ENCODE data around the gene ST6GAL1.
"Not testable (repeated sequence)": the region's sequence is repeated elsewhere in the genome, so short reads cannot be mapped to it uniquely, and the experiment has no call there.

The ST6GAL1 gene

GRCh38 chr3:186967686-186968085 lies 37.4 kb downstream of the ST6GAL1 start:
- TF ChIP-seq, protein P1, sequence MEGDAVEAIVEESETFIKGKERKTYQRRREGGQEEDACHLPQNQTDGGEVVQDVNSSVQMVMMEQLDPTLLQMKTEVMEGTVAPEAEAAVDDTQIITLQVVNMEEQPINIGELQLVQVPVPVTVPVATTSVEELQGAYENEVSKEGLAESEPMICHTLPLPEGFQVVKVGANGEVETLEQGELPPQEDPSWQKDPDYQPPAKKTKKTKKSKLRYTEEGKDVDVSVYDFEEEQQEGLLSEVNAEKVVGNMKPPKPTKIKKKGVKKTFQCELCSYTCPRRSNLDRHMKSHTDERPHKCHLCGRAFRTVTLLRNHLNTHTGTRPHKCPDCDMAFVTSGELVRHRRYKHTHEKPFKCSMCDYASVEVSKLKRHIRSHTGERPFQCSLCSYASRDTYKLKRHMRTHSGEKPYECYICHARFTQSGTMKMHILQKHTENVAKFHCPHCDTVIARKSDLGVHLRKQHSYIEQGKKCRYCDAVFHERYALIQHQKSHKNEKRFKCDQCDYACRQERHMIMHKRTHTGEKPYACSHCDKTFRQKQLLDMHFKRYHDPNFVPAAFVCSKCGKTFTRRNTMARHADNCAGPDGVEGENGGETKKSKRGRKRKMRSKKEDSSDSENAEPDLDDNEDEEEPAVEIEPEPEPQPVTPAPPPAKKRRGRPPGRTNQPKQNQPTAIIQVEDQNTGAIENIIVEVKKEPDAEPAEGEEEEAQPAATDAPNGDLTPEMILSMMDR (IDR thresholded peaks at IDR 0.05; ENCODE audit: poor library complexity, severe bottlenecking), result no peak
- Histone ChIP-seq H3K4me1 (ENCODE audit: insufficient read depth, poor library complexity, severe bottlenecking) (no peaks in the 10 kb centered on the region), H3K27ac (ENCODE audit: poor library complexity, severe bottlenecking) (no peak overlapping the region), H3K27me3 (ENCODE audit: insufficient read depth, poor library complexity, severe bottlenecking) (no peaks in the 10 kb centered on the region), H3K36me3 (ENCODE audit: low read depth) (no peaks in the 10 kb centered on the region), H3K9me3 (ENCODE audit: severe bottlenecking) (no peaks in the 10 kb centered on the region), H3K4me3 (ENCODE audit: severe bottlenecking) (no peak overlapping the region)
- ATAC-seq (ENCODE audit: low read depth) (no peak), DNase-seq (ENCODE audit: low spot score) (no peak)

- no peak overlapping the region for H3K4me3 ChIP-seq (ENCODE audit: severe bottlenecking)
- no peaks in the 10 kb centered on the region for H3K4me1 ChIP-seq (ENCODE audit: insufficient read depth, poor library complexity, severe bottlenecking)
- H3K36me3 ChIP-seq (ENCODE audit: low read depth), result no peaks in the 10 kb centered on the region
- no peak overlapping the region for H3K27ac ChIP-seq (ENCODE audit: poor library complexity, severe bottlenecking)
- H3K27me3 ChIP-seq (ENCODE audit: insufficient read depth, poor library complexity, severe bottlenecking), result no peaks in the 10 kb centered on the region
- TF ChIP-seq, protein P1 (IDR thresholded peaks at IDR 0.05; ENCODE audit: poor library complexity, severe bottlenecking), result no peak
- no peaks in the 10 kb centered on the region for H3K9me3 ChIP-seq (ENCODE audit: severe bottlenecking)
- ATAC-seq (ENCODE audit: low read depth) (no peak), DNase-seq (ENCODE audit: low spot score) (no peak)
These were observed 39.3 kb downstream of the ST6GAL1 start for GRCh38 chr3:186969607-186970006.

- H3K36me3 ChIP-seq (ENCODE audit: low read depth); ATAC-seq (ENCODE audit: low read depth): not testable (repeated sequence)
These were observed 40.8 kb downstream of the ST6GAL1 start for GRCh38 chr3:186971106-186971505.

DNA sequence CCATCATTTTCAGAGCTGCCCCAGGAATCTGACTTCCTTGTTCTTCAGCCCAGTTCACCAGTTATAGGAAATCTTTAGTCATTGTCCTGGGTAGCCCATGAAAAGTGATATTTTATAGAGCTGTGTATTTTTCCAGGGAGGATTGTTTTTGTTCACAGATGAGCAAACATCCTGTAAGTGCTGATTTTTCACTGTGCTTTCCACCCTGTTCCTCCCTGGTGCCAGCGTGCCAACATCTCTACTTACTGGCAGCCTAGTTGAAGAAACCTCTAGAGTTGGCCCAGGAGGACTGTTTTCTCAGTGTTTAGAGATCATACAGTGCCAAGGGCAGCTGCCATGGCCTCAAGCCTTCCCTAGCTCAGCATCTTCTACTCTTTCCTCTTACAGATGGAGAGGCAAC lies 41.3 kb downstream of the ST6GAL1 start:
- H3K36me3 ChIP-seq (ENCODE audit: low read depth), result no peaks in the 10 kb centered on the region
- no peak overlapping the region for H3K27ac ChIP-seq (ENCODE audit: poor library complexity, severe bottlenecking)
- no peaks in the 10 kb centered on the region for H3K4me1 ChIP-seq (ENCODE audit: insufficient read depth, poor library complexity, severe bottlenecking)

More at GRCh38 chr3:186971106-186971505, 40.8 kb downstream of the ST6GAL1 start:
- not testable (repeated sequence) for DNase-seq (ENCODE audit: low spot score); H3K27me3 ChIP-seq (ENCODE audit: insufficient read depth, poor library complexity, severe bottlenecking); H3K4me3 ChIP-seq (ENCODE audit: severe bottlenecking); H3K9me3 ChIP-seq (ENCODE audit: severe bottlenecking); H3K27ac ChIP-seq (ENCODE audit: poor library complexity, severe bottlenecking); H3K4me1 ChIP-seq (ENCODE audit: insufficient read depth, poor library complexity, severe bottlenecking)

GRCh38 chr3:186973702-186974101 lies 43.4 kb downstream of the ST6GAL1 start:
- Histone ChIP-seq H3K4me3 (ENCODE audit: severe bottlenecking) (no peak overlapping the region), H3K36me3 (ENCODE audit: low read depth) (no peaks in the 10 kb centered on the region), H3K27ac (ENCODE audit: poor library complexity, severe bottlenecking) (no peak overlapping the region), H3K27me3 (ENCODE audit: insufficient read depth, poor library complexity, severe bottlenecking) (no peaks in the 10 kb centered on the region), H3K9me3 (ENCODE audit: severe bottlenecking) (no peaks in the 10 kb centered on the region), H3K4me1 (ENCODE audit: insufficient read depth, poor library complexity, severe bottlenecking) (no peaks in the 10 kb centered on the region)
- TF ChIP-seq, protein P1 (IDR thresholded peaks at IDR 0.05; ENCODE audit: poor library complexity, severe bottlenecking), result no peak
- DNase-seq (ENCODE audit: low spot score) (no peak), ATAC-seq (ENCODE audit: low read depth) (no peak)

More for the DNA sequence above, 41.3 kb downstream of the ST6GAL1 start:
- no peaks in the 10 kb centered on the region for H3K27me3 ChIP-seq (ENCODE audit: insufficient read depth, poor library complexity, severe bottlenecking)
- H3K4me3 ChIP-seq (ENCODE audit: severe bottlenecking), result no peak overlapping the region
- TF ChIP-seq, protein P1 (IDR thresholded peaks at IDR 0.05; ENCODE audit: poor library complexity, severe bottlenecking), result no peak
- no peak for ATAC-seq (ENCODE audit: low read depth)
- DNase-seq (ENCODE audit: low spot score), result no peak
- H3K9me3 ChIP-seq (ENCODE audit: severe bottlenecking), result no peaks in the 10 kb centered on the region

Data from RWPE2 (cell line).